Ascending aorta (tissue), 2 donors: ENCODE results near the gene GLIPR1L1. TPM values are rescaled to one million over a fixed set of nuclear protein-coding genes. Genes with fewer than 3 reads are reported as not detected.

ENCODE experiments used
- DNase-seq, 2 donors: peaks; one replicate each; pipeline ENCODE4 v3.0.0-alpha.2; 2019; ENCODE audit warnings: low spot score in 2 of 2
- H3K27ac ChIP-seq, 2 donors: fragments of 200-600 bp; sonication (generic); one replicate each; pipeline ENCODE4 v1.5.1; 2016 to 2017; ENCODE audit warnings: mild to moderate bottlenecking in 1 of 2
- H3K27me3 ChIP-seq: fragments of 200-600 bp; sonication (generic); one replicate; pipeline ENCODE4 v1.5.1; 2017
- H3K36me3 ChIP-seq, 2 donors: fragments of 200-600 bp; sonication (generic); one replicate each; pipeline ENCODE4 v1.5.1; 2016
- H3K4me1 ChIP-seq, 2 donors: fragments of 200-600 bp; sonication (generic); one replicate each; pipeline ENCODE4 v1.5.1; 2016 to 2017; ENCODE audit warnings: mild to moderate bottlenecking in 1 of 2
- H3K4me3 ChIP-seq, 2 donors: fragments of 200-600 bp; sonication (generic); one replicate each; pipeline ENCODE4 v1.5.1; 2016 to 2017; ENCODE audit warnings: mild to moderate bottlenecking in 1 of 2
- H3K9me3 ChIP-seq, 2 donors: fragments of 200-600 bp; sonication (generic); one replicate each; pipeline ENCODE4 v1.5.1; 2016
- intact Hi-C: fragments of 100-400 bp; cut with DNase I; formaldehyde crosslinking; loops from one replicate; pipeline ENCODE4 v1.15.1; 2023
- total RNA-seq: library from RNA; depleted of rRNA; stranded (reverse); fragments of >200 nt; gene quantifications from one replicate; pipeline ENCODE4 v1.1.0, GENCODE V29; 2016
- TF ChIP-seq, protein P1 (sequence below), 3 experiments: fragments of 200-600 bp in 2 of 3; fragments of 450-650 bp in 1 of 3; sonication (generic) in 2 of 3; IDR thresholded peaks; one replicate each; pipeline ENCODE4 v1.5.1; 2016 to 2019; ENCODE audit warnings: antibody characterized with exemption in 3 of 3, mild to moderate bottlenecking in 1 of 3, moderate library complexity in 1 of 3

Gene GLIPR1L1
- total RNA-seq, 1 donor from 2014 or later, result not detected

DNA sequence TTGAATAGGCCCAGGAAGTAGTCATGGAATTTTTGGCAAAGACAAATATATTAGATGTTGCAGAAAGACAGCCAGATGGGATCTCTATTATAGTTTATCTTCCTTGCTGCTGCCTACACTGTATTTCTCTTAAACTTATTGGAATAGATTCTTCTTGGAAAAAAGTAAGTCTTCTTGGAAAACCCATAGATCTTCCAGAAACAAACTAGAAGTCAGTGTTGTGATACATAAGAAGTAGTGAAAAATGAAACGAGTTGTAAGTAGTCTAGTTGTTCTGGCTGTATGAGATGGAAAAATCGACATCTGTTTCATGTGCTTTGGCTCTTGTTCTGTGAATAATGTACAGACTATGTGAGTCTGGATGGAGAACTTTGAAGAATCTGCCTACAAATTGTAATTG is 85.4 kb downstream of the GLIPR1L1 start:
- intact Hi-C loops, result no loop called here

More for the DNA sequence above, 85.4 kb downstream of the GLIPR1L1 start:
- no peaks in the 10 kb centered on the region for H3K9me3 ChIP-seq
- no peak overlapping the region for H3K4me3 ChIP-seq
- H3K27me3 ChIP-seq, result no peaks in the 10 kb centered on the region
- H3K36me3 ChIP-seq, result no peaks in the 10 kb centered on the region
- TF ChIP-seq, protein P1, sequence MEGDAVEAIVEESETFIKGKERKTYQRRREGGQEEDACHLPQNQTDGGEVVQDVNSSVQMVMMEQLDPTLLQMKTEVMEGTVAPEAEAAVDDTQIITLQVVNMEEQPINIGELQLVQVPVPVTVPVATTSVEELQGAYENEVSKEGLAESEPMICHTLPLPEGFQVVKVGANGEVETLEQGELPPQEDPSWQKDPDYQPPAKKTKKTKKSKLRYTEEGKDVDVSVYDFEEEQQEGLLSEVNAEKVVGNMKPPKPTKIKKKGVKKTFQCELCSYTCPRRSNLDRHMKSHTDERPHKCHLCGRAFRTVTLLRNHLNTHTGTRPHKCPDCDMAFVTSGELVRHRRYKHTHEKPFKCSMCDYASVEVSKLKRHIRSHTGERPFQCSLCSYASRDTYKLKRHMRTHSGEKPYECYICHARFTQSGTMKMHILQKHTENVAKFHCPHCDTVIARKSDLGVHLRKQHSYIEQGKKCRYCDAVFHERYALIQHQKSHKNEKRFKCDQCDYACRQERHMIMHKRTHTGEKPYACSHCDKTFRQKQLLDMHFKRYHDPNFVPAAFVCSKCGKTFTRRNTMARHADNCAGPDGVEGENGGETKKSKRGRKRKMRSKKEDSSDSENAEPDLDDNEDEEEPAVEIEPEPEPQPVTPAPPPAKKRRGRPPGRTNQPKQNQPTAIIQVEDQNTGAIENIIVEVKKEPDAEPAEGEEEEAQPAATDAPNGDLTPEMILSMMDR (IDR thresholded peaks at IDR 0.05), result no peak
- H3K4me1 ChIP-seq, result peaks cover 0 to under 1% of the 10 kb centered on the region in 2 donors
- no peak for DNase-seq
- no peak overlapping the region for H3K27ac ChIP-seq

Other genes with a start within 250 kb of the GLIPR1L1 start
- gene KCNC2, start 124.8 kb upstream of the GLIPR1L1 start, total RNA-seq, result not detected
- 11.0 TPM for gene CAPS2, start 4.3 kb upstream of the GLIPR1L1 start, total RNA-seq
- not detected for gene GLIPR1L2, start 56.4 kb downstream of the GLIPR1L1 start, total RNA-seq
- gene GLIPR1, start 146.1 kb downstream of the GLIPR1L1 start, total RNA-seq, result 43.9 TPM
- gene KRR1, start 176.9 kb downstream of the GLIPR1L1 start, total RNA-seq, result 23.9 TPM